Keratinocyte (primary cell): ENCODE results near the gene HBA1. TPM values are rescaled to one million over a fixed set of nuclear protein-coding genes. Genes with fewer than 3 reads are reported as not detected.
"Not testable (repeated sequence)": the region's sequence is repeated elsewhere in the genome, so short reads cannot be mapped to it uniquely, and the experiment has no call there.

Source experiments
- DNase-seq: peaks from one replicate; pipeline ENCODE4 v3.0.0-alpha.2; 2011; ENCODE audit warnings: low read depth, missing footprints, low spot score
- FAIRE-seq: peaks from 2 replicates; lab custom pipeline; 2011; peaks lifted over from hg19 to GRCh38; lab: Jason Lieb, UNC
- H2AFZ ChIP-seq: 2 replicates; pipeline ENCODE4 v1.6.0; 2012; ENCODE audit warnings: low read length, control low read depth, inconsistent platforms; ENCODE audit not compliant: control insufficient read depth
- H3K27ac ChIP-seq: 2 replicates; pipeline ENCODE4 v1.5.1; 2011; ENCODE audit warnings: low read length; ENCODE audit not compliant: control insufficient read depth, insufficient read depth
- H3K27me3 ChIP-seq: 3 replicates; pipeline ENCODE4 v1.6.0; 2011; ENCODE audit warnings: low read length; ENCODE audit not compliant: control insufficient read depth, insufficient read depth; ENCODE audit errors: extremely low read depth
- H3K36me3 ChIP-seq, 2 experiments: 2 replicates in 1 of 2; 3 replicates in 1 of 2; pipeline ENCODE4 v1.5.1; 2011; ENCODE audit warnings: low read length in 2 of 2, mild to moderate bottlenecking in 1 of 2; ENCODE audit not compliant: control insufficient read depth in 2 of 2, insufficient read depth in 2 of 2; ENCODE audit errors: extremely low read depth in 1 of 2
- H3K4me1 ChIP-seq: 3 replicates; pipeline ENCODE4 v1.5.1; 2011; ENCODE audit warnings: low read length; ENCODE audit not compliant: control insufficient read depth, insufficient read depth; ENCODE audit errors: extremely low read depth
- H3K4me2 ChIP-seq: 3 replicates; pipeline ENCODE4 v1.6.0; 2011; ENCODE audit warnings: low read depth, low read length; ENCODE audit not compliant: control insufficient read depth, insufficient read depth; ENCODE audit errors: extremely low read depth
- H3K4me3 ChIP-seq, 3 experiments: fragments of 200-600 bp in 1 of 3; sonication (generic) in 1 of 3; 2 replicates in 2 of 3; 3 replicates in 1 of 3; pipeline ENCODE4 v1.5.1; 2011 to 2016; ENCODE audit warnings: low read length in 3 of 3, mild to moderate bottlenecking in 3 of 3, control low read depth in 2 of 3, inconsistent platforms in 1 of 3, low read depth in 1 of 3, mixed read lengths in 1 of 3, mixed run types in 1 of 3, moderate library complexity in 1 of 3; ENCODE audit not compliant: control insufficient read depth in 2 of 3, insufficient read depth in 2 of 3; ENCODE audit errors: extremely low read depth in 1 of 3
- H3K79me2 ChIP-seq: 2 replicates; pipeline ENCODE4 v1.6.0; 2012; ENCODE audit warnings: low read length; ENCODE audit not compliant: control insufficient read depth, insufficient read depth
- H3K9ac ChIP-seq: 3 replicates; pipeline ENCODE4 v1.6.0; 2011; ENCODE audit warnings: low read length; ENCODE audit not compliant: control insufficient read depth, insufficient read depth; ENCODE audit errors: extremely low read depth
- H3K9me1 ChIP-seq: 3 replicates; pipeline ENCODE4 v1.6.0; 2011; ENCODE audit warnings: low read length; ENCODE audit not compliant: control insufficient read depth, insufficient read depth; ENCODE audit errors: extremely low read depth
- H3K9me3 ChIP-seq: 2 replicates; pipeline ENCODE4 v1.5.1; 2012; ENCODE audit warnings: low read depth, low read length; ENCODE audit not compliant: control insufficient read depth
- H4K20me1 ChIP-seq: 3 replicates; pipeline ENCODE4 v1.6.0; 2011; ENCODE audit warnings: low read length; ENCODE audit not compliant: control insufficient read depth, insufficient read depth; ENCODE audit errors: extremely low read depth
- CTCF ChIP-seq, 3 experiments: IDR thresholded peaks in 1 of 3; conservative IDR thresholded peaks in 1 of 3; optimal IDR thresholded peaks in 1 of 3; 2 replicates in 2 of 3; 3 replicates in 1 of 3; pipeline versions ENCODE3 to v1.5.1; 2011; ENCODE audit warnings: low read length in 3 of 3, mild to moderate bottlenecking in 3 of 3, moderate library complexity in 2 of 3, control low read depth in 1 of 3, inconsistent platforms in 1 of 3; ENCODE audit not compliant: insufficient read depth in 2 of 3; ENCODE audit errors: extremely low read depth in 1 of 3
- EZH2 ChIP-seq: IDR thresholded peaks from one replicate; pipeline ENCODE4 v1.6.1; 2012; ENCODE audit warnings: inconsistent platforms, mild to moderate bottlenecking, low read length, moderate library complexity
- dilution Hi-C: fragments of 300-500 bp; cut with MboI; formaldehyde crosslinking; loops from one replicate; pipeline ENCODE4 v1.7.0; 2020; ENCODE audit warnings: low sequenced_read_pairs; ENCODE audit not compliant: extremely low pct_ligation_motif_present
- polyA plus RNA-seq, 5 experiments: library from polyadenylated mRNA; depleted of rRNA in 3 of 5; stranded (reverse) in 3 of 5; stranded (forward) in 1 of 5; unstranded in 1 of 5; fragments of >200 nt; gene quantifications; 1 replicate in 1 of 5; 2 replicates in 3 of 5; 3 replicates in 1 of 5; pipeline versions ENCODE4 v1.2.1 to v1.2.3, GENCODE V29; 2011 to 2012; ENCODE audit warnings: missing spikeins in 2 of 5, low read depth in 1 of 5, low replicate concordance in 1 of 5

The HBA1 gene
- polyA plus RNA-seq, 1 donor (not counting 4 experiments of a cell fraction or from before 2014, with no cell fraction given), result 0.24 TPM

- H3K9me1 ChIP-seq, result no peaks in the 10 kb centered on the region
- H3K4me2 ChIP-seq, result no peak overlapping the region
- H3K4me3 ChIP-seq, result no peak overlapping the region
- no peak overlapping the region for H3K27ac ChIP-seq
- FAIRE-seq, result no peak
- no peaks in the 10 kb centered on the region for H3K9me3 ChIP-seq
- TF ChIP-seq CTCF (optimal IDR thresholded peaks at IDR 0.05 in 1 of 3, IDR thresholded peaks at IDR 0.05 in 1 of 3, conservative IDR thresholded peaks at IDR 0.05 in 1 of 3; ENCODE audit: extremely low read depth in 1 of 3, insufficient read depth in 2 of 3, low read length in 3 of 3), result no peak
- TF ChIP-seq EZH2, result no peak
- no peaks in the 10 kb centered on the region for H3K79me2 ChIP-seq
- no peaks in the 10 kb centered on the region for H3K4me1 ChIP-seq
- no peaks in the 10 kb centered on the region for H4K20me1 ChIP-seq
- no peak overlapping the region for H3K9ac ChIP-seq
- no peak overlapping the region for H2AFZ ChIP-seq
- dilution Hi-C loops, result no loop called here
- H3K27me3 ChIP-seq, result peaks cover 9% of the 10 kb centered on the region
- H3K36me3 ChIP-seq, result no peaks in the 10 kb centered on the region
- no peak for DNase-seq
Observed at GRCh38 chr16:149024-149660, 27.3 kb upstream of the HBA1 start.

- Histone ChIP-seq H3K27me3 (peaks cover 19% of the 10 kb centered on the region), H3K4me1 (peaks cover 6% of the 10 kb centered on the region)
- dilution Hi-C loops, result no loop called here
Observed at GRCh38 chr16:152141-153128, 24.0 kb upstream of the HBA1 start, which contains the start of gene HBZ. TSS of gene HBZ (plus strand) at chr16:152644. CDS start at chr16:152910, 266 bp downstream.

DNA sequence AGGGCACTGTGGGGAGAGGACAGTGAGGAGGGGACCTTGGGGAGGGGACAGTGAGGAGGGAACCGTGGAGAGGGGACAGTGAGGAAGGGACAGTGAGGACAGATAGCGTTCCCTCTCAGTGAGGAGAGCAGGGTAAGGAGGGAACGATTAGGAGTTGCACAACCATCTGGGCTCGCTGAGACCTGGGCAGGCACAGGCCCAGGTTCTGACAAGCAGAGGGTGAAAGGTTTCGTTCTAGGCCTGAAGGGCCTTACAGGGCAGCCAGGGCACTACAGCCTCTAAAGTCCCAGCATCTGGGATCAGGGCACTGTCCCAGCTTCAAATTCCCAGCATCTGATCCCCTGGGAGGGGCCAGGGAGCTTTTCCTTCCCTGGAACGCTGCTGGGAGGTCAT, 23.4 kb upstream of the HBA1 start:
- peaks cover 19% of the 10 kb centered on the region for H3K27me3 ChIP-seq
- H3K79me2 ChIP-seq, H3K9me1 ChIP-seq, H3K4me2 ChIP-seq, dilution Hi-C loops, H3K36me3 ChIP-seq, H2AFZ ChIP-seq, H3K4me1 ChIP-seq, H3K4me3 ChIP-seq, H3K9ac ChIP-seq, H4K20me1 ChIP-seq, DNase-seq, H3K9me3 ChIP-seq, FAIRE-seq, H3K27ac ChIP-seq: not testable (repeated sequence)

More at GRCh38 chr16:152141-153128, 24.0 kb upstream of the HBA1 start, which contains the start of gene HBZ:
- Histone ChIP-seq H3K9ac (no peak within 1 kb of the TSS), H3K4me2 (no peak within 1 kb of the TSS), H3K27ac (no peak within 1 kb of the TSS), H4K20me1 (no peaks in the 10 kb centered on the region), H3K9me1 (no peaks in the 10 kb centered on the region), H3K36me3 (no peaks in the 10 kb centered on the region), H3K4me3 (no peak within 1 kb of the TSS), H3K9me3 (no peaks in the 10 kb centered on the region), H2AFZ (no peak within 1 kb of the TSS), H3K79me2 (no peaks in the 10 kb centered on the region)
- no peak for DNase-seq
- no peak for FAIRE-seq
- TF ChIP-seq CTCF (optimal IDR thresholded peaks at IDR 0.05 in 1 of 3, IDR thresholded peaks at IDR 0.05 in 1 of 3, conservative IDR thresholded peaks at IDR 0.05 in 1 of 3; ENCODE audit: extremely low read depth in 1 of 3, insufficient read depth in 2 of 3, low read length in 3 of 3), result no peak
- TF ChIP-seq EZH2, result no peak
